ENCODE data around the gene RGL3. TPM values are rescaled to one million over a fixed set of nuclear protein-coding genes. Genes with fewer than 3 reads are reported as not detected.
A peak's percentile ranks its signal among the peaks of the same experiment; 100 is the strongest.

RGL3 gene
- total and polyA plus RNA-seq, 9 of the 15 experiments (the other 6 are each of a cell fraction or from before 2014, with no cell fraction given) = 0.12 to 0.61 (median 0.32) TPM; not detected in 4

- H3K27ac ChIP-seq (ENCODE audit: extremely low read depth, low read depth, low read length) = no peak overlapping the region
- DNase-seq (ENCODE audit: extremely low read depth in 1 of 4, low spot score in 3 of 4) (peak in 2 of 4 experiments; percentile 53 to 63), ATAC-seq (peak; percentile 67), FAIRE-seq (no peak)
- H3K9me1 ChIP-seq (ENCODE audit: control insufficient read depth, insufficient read depth, low read length) = no peaks in the 10 kb centered on the region
- in situ Hi-C loops (cut with MboI) = no loop called here
- H4K20me1 ChIP-seq (replicated peaks; ENCODE audit: control insufficient read depth, insufficient read depth, low read length) = no peaks in the 10 kb centered on the region
- no peaks in the 10 kb centered on the region for H3K36me3 ChIP-seq (ENCODE audit: control insufficient read depth, insufficient read depth, low read length)
- no peak overlapping the region for H3K4me3 ChIP-seq
- ChIA-PET POLR2A (interaction anchor here (0.6 to 1.2 kb wide), 5 partner anchors 47 to 345 kb away, joined by 3 to 5 read pairs (median 4); partner anchors contain the start of gene SWSAP1), CTCF (ENCODE audit: low intra/inter-chr PET ratio) (no interaction called here)
- no peak overlapping the region for H3K4me2 ChIP-seq (ENCODE audit: insufficient read depth, low read length)
- H3K4me1 ChIP-seq (replicated peaks in 1 of 2; ENCODE audit: control insufficient read depth in 2 of 2, insufficient read depth in 2 of 2, low read length in 2 of 2) = peaks cover 2 to 69% of the 10 kb centered on the region in 2 experiments; a peak in 3 of 5 replicates
- WGBS (ENCODE audit: insufficient coverage, low coverage, missing lambda C conversion rate) = 79% methylated on average over 30 of the region's 56 CpGs
- TF ChIP-seq ZBTB33 (CRISPR knock-in tag; IDR thresholded peaks at IDR 0.05) (peak; percentile 44), ZNF507 (tag; conservative IDR thresholded peaks at IDR 0.05) (no peak), MBD1 (CRISPR knock-in tag; IDR thresholded peaks at IDR 0.05) (no peak)
- H3K9ac ChIP-seq (ENCODE audit: insufficient read depth in 1 of 2, low read depth in 2 of 2, low read length in 2 of 2) = no peak overlapping the region
- H3K9me3 ChIP-seq (replicated peaks; ENCODE audit: control insufficient read depth, insufficient read depth, low read depth, low read length) = no peaks in the 10 kb centered on the region; the same call in 1 of the 2 replicates
- peaks cover 2 to 23% of the 10 kb centered on the region in 2 experiments; a peak in 3 of 5 replicates for H3K27me3 ChIP-seq (ENCODE audit: control insufficient read depth in 2 of 2, insufficient read depth in 2 of 2, low read length in 2 of 2)
- H3K79me2 ChIP-seq (ENCODE audit: control insufficient read depth, insufficient read depth, low read length) = no peaks in the 10 kb centered on the region
- BruUV-seq (replicated peaks) = no TSS peak
- intact Hi-C loops (cut with micrococcal nuclease) = no loop called here
- peak overlapping the region; percentile 56 for H2AFZ ChIP-seq (ENCODE audit: low read depth, low read length)
Observed at GRCh38 chr19:11422163-11423065, 3.3 kb upstream of the RGL3 start.
